Muscle of back (tissue), 11 donors: Measurements from ENCODE around the gene TPM3. TPM values are rescaled to one million over a fixed set of nuclear protein-coding genes. Genes with fewer than 3 reads are reported as not detected.

Experiments
- DNase-seq, 3 donors: peaks; one replicate each; pipeline versions ENCODE4 v3.0.0 to v3.0.0-alpha.2; 2013
- polyA plus RNA-seq, 10 donors: library from polyadenylated mRNA; unstranded; fragments of 120-200 nt; gene quantifications; one replicate each; pipeline ENCODE4 v1.2.1, GENCODE V29; 2013; ENCODE audit not compliant: insufficient read length in 10 of 10

The TPM3 gene
- polyA plus RNA-seq, 10 donors: 271 to 851 (median 615) TPM

GRCh38 chr1:154117642-154118041, 74.3 kb downstream of the TPM3 start:
- no peak for DNase-seq

GRCh38 chr1:154115180-154115579, 76.7 kb downstream of the TPM3 start:
- DNase-seq: no peak

Other genes starting within 250 kb of the TPM3 start
- 10 to 100 TPM; 18.7 to 44.4 (median 30.2) TPM for gene DENND4B, start 245.4 kb downstream of the TPM3 start, polyA plus RNA-seq
- gene CRTC2, start 233.5 kb downstream of the TPM3 start, polyA plus RNA-seq: 10 to 100 TPM; 16.2 to 30.6 (median 21.2) TPM
- 10 to 100 TPM; 36.0 to 54.4 (median 43.2) TPM for gene SLC39A1, start 228.6 kb downstream of the TPM3 start, polyA plus RNA-seq
- gene CREB3L4, start 224.2 kb downstream of the TPM3 start, polyA plus RNA-seq: 10 to 100 TPM in 7 of 10 donors, 1 to 10 TPM in 3; 9.0 to 16.3 (median 12.4) TPM
- 10 to 100 TPM; 66.7 to 93.8 (median 77.3) TPM for gene JTB, start 214.4 kb downstream of the TPM3 start, polyA plus RNA-seq
- 100 to 1,000 TPM in 1 of 10 donors, 10 to 100 TPM in 9; 69.1 to 115 (median 81.9) TPM for gene RAB13, start 205.8 kb downstream of the TPM3 start, polyA plus RNA-seq
- gene RPS27, start 201.3 kb downstream of the TPM3 start, polyA plus RNA-seq: 1,000 to 10,000 TPM; 2,992 to 4,353 (median 3,555) TPM
- gene NUP210L, start 37.0 kb downstream of the TPM3 start, polyA plus RNA-seq: under 1 TPM in 6 of 10 donors, not detected in 4; 0.07 to 0.18 (median 0.09) TPM
- gene CFAP141, start 14.2 kb upstream of the TPM3 start, polyA plus RNA-seq: not detected
- gene UBAP2L, start 28.9 kb upstream of the TPM3 start, polyA plus RNA-seq: 100 to 1,000 TPM in 8 of 10 donors, 10 to 100 TPM in 2; 94.8 to 131 (median 111) TPM
- 10 to 100 TPM; 61.4 to 78.2 (median 69.1) TPM for gene HAX1, start 80.5 kb upstream of the TPM3 start, polyA plus RNA-seq
- gene AQP10, start 129.0 kb upstream of the TPM3 start, polyA plus RNA-seq: under 1 TPM in 3 of 10 donors, not detected in 7; 0.07 to 0.26 (median 0.16) TPM
- gene ATP8B2, start 133.4 kb upstream of the TPM3 start, polyA plus RNA-seq: 10 to 100 TPM; 20.8 to 30.5 (median 24.8) TPM
- gene IL6R, start 213.2 kb upstream of the TPM3 start, polyA plus RNA-seq: 1 to 10 TPM; 3.1 to 7.6 (median 4.2) TPM